ENCODE data around the gene NFE2L2.
"Not testable (repeated sequence)": the region's sequence is repeated elsewhere in the genome, so short reads cannot be mapped to it uniquely, and the experiment has no call there.

NFE2L2 gene

DNA sequence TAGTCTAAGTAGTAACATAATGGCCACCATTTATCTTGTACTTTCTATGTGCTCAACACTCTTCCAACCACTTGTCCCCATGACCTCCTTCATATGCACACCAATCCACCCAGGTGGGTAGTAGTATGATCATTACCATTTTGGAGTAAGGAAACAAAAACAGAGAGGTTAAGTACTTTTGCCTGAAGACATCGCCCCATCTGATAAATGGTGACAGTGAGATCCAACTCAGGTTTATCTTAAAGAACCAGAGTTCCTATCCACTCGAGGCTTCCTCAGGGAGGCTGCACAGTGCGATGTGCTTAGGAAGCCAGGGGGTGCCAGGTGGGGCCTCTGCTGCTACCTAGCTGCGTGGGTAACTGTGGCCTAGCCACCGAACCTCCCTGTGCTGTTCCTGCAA lies 14.1 kb downstream of the NFE2L2 start:
- CTCF ChIA-PET: interaction anchor here (0.6 kb wide), 1 partner anchor 475 kb away, joined by 7 read pairs; no protein-coding TSS in a partner anchor

DNA sequence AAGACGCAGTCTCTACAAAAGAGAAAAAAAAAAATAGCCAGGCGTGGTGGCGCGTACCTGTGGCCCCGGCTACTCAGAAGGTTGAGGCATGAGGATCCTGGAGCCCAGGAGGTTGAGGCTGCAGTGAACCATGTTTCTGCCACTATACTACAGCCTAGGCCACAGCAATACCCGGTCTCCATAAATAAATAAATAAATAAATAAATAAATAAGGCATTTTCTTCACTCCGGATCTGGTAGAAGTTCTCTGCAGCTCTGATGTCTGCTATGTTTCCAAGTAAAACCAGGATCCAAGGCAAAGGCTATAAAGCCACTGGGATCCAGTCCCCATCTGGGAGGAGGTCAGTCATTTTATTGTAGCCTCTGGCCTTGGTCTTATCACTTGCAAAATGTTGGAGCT lies 15.5 kb downstream of the NFE2L2 start:
- TF ChIP-seq, protein P1, sequence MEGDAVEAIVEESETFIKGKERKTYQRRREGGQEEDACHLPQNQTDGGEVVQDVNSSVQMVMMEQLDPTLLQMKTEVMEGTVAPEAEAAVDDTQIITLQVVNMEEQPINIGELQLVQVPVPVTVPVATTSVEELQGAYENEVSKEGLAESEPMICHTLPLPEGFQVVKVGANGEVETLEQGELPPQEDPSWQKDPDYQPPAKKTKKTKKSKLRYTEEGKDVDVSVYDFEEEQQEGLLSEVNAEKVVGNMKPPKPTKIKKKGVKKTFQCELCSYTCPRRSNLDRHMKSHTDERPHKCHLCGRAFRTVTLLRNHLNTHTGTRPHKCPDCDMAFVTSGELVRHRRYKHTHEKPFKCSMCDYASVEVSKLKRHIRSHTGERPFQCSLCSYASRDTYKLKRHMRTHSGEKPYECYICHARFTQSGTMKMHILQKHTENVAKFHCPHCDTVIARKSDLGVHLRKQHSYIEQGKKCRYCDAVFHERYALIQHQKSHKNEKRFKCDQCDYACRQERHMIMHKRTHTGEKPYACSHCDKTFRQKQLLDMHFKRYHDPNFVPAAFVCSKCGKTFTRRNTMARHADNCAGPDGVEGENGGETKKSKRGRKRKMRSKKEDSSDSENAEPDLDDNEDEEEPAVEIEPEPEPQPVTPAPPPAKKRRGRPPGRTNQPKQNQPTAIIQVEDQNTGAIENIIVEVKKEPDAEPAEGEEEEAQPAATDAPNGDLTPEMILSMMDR (conservative IDR thresholded peaks at IDR 0.05; ENCODE audit: low read depth): no peak
- no peak for DNase-seq (ENCODE audit: low spot score)
- ChIA-PET CTCF (no interaction called here), POLR2A (ENCODE audit: low non-redundant PET) (no interaction called here)
- peak overlapping the region; percentile 43 for H3K27ac ChIP-seq

More for the DNA sequence above, 14.1 kb downstream of the NFE2L2 start:
- POLR2A ChIA-PET (ENCODE audit: low non-redundant PET): no interaction called here
- H3K27ac ChIP-seq: peak overlapping the region; percentile 40; the same call in 1 of the 2 replicates
- no peak for DNase-seq (ENCODE audit: low spot score)
- TF ChIP-seq, protein P1 (conservative IDR thresholded peaks at IDR 0.05; ENCODE audit: low read depth): no peak

DNA sequence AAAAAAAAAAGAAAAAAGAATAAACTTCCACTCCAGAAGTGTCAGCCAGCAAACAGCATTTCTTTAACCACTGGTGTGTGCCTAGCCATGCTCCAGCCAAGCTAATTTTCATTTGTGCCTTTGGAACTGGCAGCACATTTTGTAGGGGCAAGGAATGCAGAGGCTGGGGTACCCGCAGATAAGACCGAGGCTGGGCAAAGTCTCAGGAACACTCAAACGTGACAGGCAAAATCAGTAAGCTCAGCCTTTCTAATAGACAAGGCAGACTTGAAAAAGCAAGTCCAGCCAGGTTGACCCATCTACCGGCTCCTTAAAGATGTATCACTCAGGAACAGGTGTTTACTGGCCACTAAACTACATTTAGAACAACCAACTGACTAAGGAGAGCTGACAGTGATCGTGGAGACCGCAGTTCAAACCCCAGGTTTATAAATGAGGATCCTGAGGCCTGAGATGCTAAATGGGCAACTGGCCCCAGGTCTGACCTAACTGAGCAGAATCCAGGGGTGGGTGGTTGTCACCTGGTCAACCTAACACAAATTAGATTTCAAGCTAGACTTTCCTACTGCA lies 16.7 kb downstream of the NFE2L2 start:
- TF ChIP-seq, protein P1 (conservative IDR thresholded peaks at IDR 0.05; ENCODE audit: low read depth): no peak
- DNase-seq (ENCODE audit: low spot score): no peak
- CTCF ChIA-PET: no interaction called here
- POLR2A ChIA-PET (ENCODE audit: low non-redundant PET): interaction anchor here (0.6 kb wide), 1 partner anchor 13 kb away, joined by 5 read pairs; no protein-coding TSS in a partner anchor
- peak overlapping the region; percentile 43 for H3K27ac ChIP-seq

DNA sequence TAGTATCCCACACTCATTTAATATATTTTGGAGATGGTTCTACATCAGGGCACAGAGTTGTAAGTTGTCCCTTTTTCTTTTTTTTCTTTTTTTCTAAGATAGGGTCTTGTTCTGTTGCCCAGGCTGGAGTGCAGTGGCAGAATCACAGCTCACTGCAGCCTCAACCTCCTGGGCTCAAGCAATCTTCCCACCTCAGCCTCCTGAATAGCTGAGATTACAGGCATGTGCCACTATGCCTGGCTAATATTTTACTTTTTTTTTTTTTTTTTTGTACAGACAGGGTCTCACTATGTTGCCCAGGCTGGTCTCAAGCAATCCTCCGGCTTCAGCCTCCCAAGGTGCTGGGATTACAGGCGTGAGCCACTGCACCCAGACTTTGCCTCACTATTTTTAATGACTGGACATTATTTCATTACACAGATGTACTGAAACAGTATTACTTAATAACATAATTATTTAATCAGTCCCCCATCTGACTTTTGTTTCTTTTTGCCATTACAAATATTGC lies 17.9 kb downstream of the NFE2L2 start:
- DNase-seq (ENCODE audit: low spot score); CTCF ChIA-PET: not testable (repeated sequence)
- POLR2A ChIA-PET (ENCODE audit: low non-redundant PET): interaction anchor here (0.7 kb wide), 1 partner anchor 9 kb away, joined by 9 read pairs; no protein-coding TSS in a partner anchor
- peak overlapping the region; percentile 47; the same call in 1 of the 2 replicates for H3K27ac ChIP-seq

DNA sequence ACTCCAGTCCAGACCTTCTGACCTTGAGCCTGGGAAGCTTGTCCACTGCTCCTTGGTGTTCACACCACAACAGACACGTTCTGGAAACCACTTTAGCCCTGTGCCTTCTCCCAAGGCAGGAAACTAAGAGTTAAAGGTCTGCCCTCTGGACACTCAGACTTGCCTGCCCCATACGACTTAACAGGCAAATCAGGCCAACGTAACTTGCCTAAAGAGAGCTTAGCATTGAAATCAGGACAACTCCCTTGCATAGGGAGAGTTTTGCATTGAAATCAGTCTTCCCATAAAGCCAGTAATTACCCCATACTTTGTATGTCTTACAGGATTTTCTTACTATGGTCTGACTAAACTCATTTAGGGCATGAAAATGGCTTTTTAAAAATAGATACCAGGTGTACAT lies 18.5 kb downstream of the NFE2L2 start:
- TF ChIP-seq, protein P1 (conservative IDR thresholded peaks at IDR 0.05; ENCODE audit: low read depth): no peak
- CTCF ChIA-PET: no interaction called here
- POLR2A ChIA-PET (ENCODE audit: low non-redundant PET): interaction anchor here (0.7 kb wide), 1 partner anchor 9 kb away, joined by 9 read pairs; no protein-coding TSS in a partner anchor
- no peak for DNase-seq (ENCODE audit: low spot score)
- H3K27ac ChIP-seq: peak overlapping the region; percentile 77

DNA sequence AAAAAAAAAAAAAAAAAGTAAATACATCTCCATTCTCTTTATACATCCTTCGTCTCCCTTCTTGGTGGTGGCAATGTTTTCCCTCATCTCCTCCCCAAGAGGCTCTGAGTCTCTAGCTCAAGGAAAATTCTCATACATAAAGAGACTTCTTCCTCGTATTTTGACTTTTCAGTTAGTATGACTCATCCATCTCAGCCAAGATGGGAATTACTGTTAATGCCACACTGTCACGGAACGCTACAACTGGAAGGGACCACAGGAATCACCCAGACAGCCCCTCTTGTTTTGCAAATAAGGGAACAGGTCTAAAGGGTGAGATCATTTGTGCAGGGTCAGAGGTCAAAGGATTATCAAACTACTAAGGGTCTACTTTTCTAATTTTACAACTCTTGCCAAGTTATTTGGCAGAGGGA lies 19.5 kb downstream of the NFE2L2 start:
- peak overlapping the region; percentile 92 for H3K27ac ChIP-seq
- POLR2A ChIA-PET (ENCODE audit: low non-redundant PET): interaction anchor here (0.7 to 0.9 kb wide), 2 partner anchors 10 to 171 kb away, joined by 3 to 9 read pairs; no protein-coding TSS in a partner anchor
- CTCF ChIA-PET: interaction anchor here (0.6 kb wide), 1 partner anchor 19 kb away, joined by 3 read pairs; no protein-coding TSS in a partner anchor
- TF ChIP-seq, protein P1 (conservative IDR thresholded peaks at IDR 0.05; ENCODE audit: low read depth): no peak
- no peak for DNase-seq (ENCODE audit: low spot score)

DNA sequence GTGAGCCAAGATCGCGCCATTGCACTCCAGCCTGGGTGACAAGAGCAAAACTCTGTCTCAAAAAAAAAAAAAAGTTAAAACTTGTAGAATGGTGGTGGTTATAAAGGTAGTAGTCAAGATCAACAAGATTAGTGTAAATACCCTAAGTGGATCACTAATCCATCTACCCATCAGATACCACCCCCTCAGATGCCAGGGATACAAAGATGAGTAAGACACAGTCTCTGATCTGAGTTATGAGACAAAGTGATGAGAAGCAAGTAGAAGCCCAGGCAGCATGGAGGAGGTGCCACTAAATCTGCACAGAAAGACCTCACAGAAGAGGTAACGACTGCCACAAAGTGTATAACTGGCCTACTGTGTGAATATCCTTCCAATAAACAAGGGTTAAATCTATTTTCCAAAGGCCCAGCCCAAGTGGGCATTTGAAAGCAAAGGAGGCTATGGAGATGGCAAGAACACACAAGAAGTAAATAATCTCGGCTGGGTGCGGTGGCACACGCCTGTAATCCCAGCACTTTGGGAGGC lies 20.2 kb downstream of the NFE2L2 start:
- H3K27ac ChIP-seq: peak overlapping the region; percentile 92
- ChIA-PET CTCF (interaction anchor here (0.6 kb wide), 2 partner anchors 20 to 1612 kb away, joined by 3 read pairs; no protein-coding TSS in a partner anchor), POLR2A (ENCODE audit: low non-redundant PET) (interaction anchor here (0.9 kb wide), 1 partner anchor 11 kb away, joined by 3 read pairs; no protein-coding TSS in a partner anchor)
- TF ChIP-seq, protein P1 (conservative IDR thresholded peaks at IDR 0.05; ENCODE audit: low read depth): no peak
- no peak for DNase-seq (ENCODE audit: low spot score)
